OCI-LY1 (cell line): ENCODE measurements around the gene PTPRM.

ENCODE experiments used
- CTCF ChIP-seq: fragments of 200-600 bp; sonication (generic), shearing (Covaris generic); IDR thresholded peaks from 2 replicates; pipeline ENCODE4 v1.5.1; 2017; ENCODE audit warnings: mild to moderate bottlenecking, antibody characterized with exemption, low read length, moderate library complexity, mixed read lengths
- EZH2 ChIP-seq: fragments of 200-600 bp; sonication (generic), shearing (Covaris generic); IDR thresholded peaks from 2 replicates; pipeline ENCODE4 v1.8.0; 2017; ENCODE audit warnings: borderline replicate concordance, mixed run types, mild to moderate bottlenecking, antibody characterized with exemption, low read length, moderate library complexity, mixed read lengths

DNA sequence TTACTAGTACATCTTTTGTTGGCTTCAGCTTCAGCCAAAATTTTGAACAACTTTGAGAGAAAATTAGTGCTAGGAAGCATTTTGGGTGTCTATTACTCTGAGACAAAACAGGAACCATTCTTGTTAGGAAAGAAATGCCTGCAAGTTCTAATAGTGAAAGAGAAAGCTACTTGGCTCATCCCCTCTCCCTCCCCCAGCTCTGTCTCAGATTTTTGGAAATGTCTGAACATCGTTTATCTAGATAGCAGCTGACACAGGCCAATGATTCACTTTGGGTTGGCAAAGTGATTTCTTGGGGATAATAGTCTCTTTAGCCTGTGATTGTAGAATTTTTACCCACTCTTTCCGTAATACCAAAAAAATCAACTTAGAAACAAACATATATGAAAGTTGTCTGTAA lies 42.3 kb upstream of the PTPRM start:
- TF ChIP-seq CTCF (no peak), EZH2 (no peak)
